HepG2 (cell line): ENCODE data around the gene AP4E1. TPM values are rescaled to one million over a fixed set of nuclear protein-coding genes. Genes with fewer than 3 reads are reported as not detected.

Source experiments
- ARNT2 ChIP-seq: sonication (generic); formaldehyde crosslinking; IDR thresholded peaks from 2 replicates; pipeline ENCODE4 v1.8.0; 2022; ENCODE audit warnings: mild to moderate bottlenecking, low read depth, missing genetic modification reagents, moderate library complexity
- CEBPG ChIP-seq: IDR thresholded peaks from 2 replicates; pipeline ENCODE4 v1.6.1; 2016
- FUBP1 ChIP-seq: sonication (generic); formaldehyde crosslinking; IDR thresholded peaks from 2 replicates; pipeline ENCODE4 v1.5.1; 2020; ENCODE audit warnings: missing genetic modification reagents, mild to moderate bottlenecking, borderline replicate concordance
- HINFP ChIP-seq: sonication (generic); formaldehyde crosslinking; IDR thresholded peaks from 2 replicates; pipeline ENCODE4 v1.4.0; 2020; ENCODE audit warnings: low read depth, mild to moderate bottlenecking, missing genetic modification reagents
- IRF9 ChIP-seq: sonication (generic); formaldehyde crosslinking; IDR thresholded peaks from 2 replicates; pipeline ENCODE4 v1.8.0; 2022; ENCODE audit warnings: missing genetic modification reagents, mild to moderate bottlenecking, borderline replicate concordance
- KDM4B ChIP-seq: sonication (generic); formaldehyde crosslinking; IDR thresholded peaks from 2 replicates; pipeline ENCODE4 v1.4.0; 2020; ENCODE audit warnings: missing genetic modification reagents
- PRMT3 ChIP-seq: sonication (generic); formaldehyde crosslinking; IDR thresholded peaks from 2 replicates; pipeline ENCODE4 v1.8.1; 2022; ENCODE audit warnings: low read depth, mild to moderate bottlenecking, moderate library complexity, missing genetic modification reagents, borderline replicate concordance
- ZKSCAN1 ChIP-seq: fragments of 150-350 bp; IDR thresholded peaks from 2 replicates; pipeline ENCODE4 v1.6.1; 2014; ENCODE audit warnings: low read length
- ZKSCAN8 ChIP-seq: IDR thresholded peaks from 2 replicates; pipeline ENCODE4 v1.6.1; 2016; ENCODE audit warnings: borderline replicate concordance, missing genetic modification reagents, missing compliant biosample characterization
- ZNF609 ChIP-seq: sonication (generic); formaldehyde crosslinking; IDR thresholded peaks from 2 replicates; pipeline ENCODE4 v1.4.0; 2020; ENCODE audit warnings: mild to moderate bottlenecking, missing genetic modification reagents, borderline replicate concordance
- ZNF761 ChIP-seq: sonication (generic); formaldehyde crosslinking; conservative IDR thresholded peaks from 2 replicates; pipeline ENCODE4 v1.4.0; 2020; ENCODE audit warnings: mild to moderate bottlenecking, missing genetic modification reagents
- polyA plus RNA-seq, 8 experiments: library from polyadenylated mRNA; depleted of rRNA in 3 of 8; stranded (reverse) in 7 of 8; unstranded in 1 of 8; fragments of >200 nt; fragmentation: Illumina TruSeq in 4 of 8; extraction: Trizol in 4 of 8; gene quantifications; 2 replicates each; pipeline versions ENCODE4 v1.2.1 to v1.2.3, GENCODE V29; 2011 to 2016; ENCODE audit warnings: low read depth in 4 of 8, missing spikeins in 1 of 8, mixed read lengths in 1 of 8; ENCODE audit not compliant: insufficient read depth in 1 of 8
- total RNA-seq, 5 experiments: library from RNA; depleted of rRNA; stranded (reverse); fragments of >200 nt; fragmentation: Illumina TruSeq; extraction: Trizol; gene quantifications; 2 replicates each; pipeline ENCODE4 v1.2.3, GENCODE V29; 2016; ENCODE audit warnings: low read depth in 1 of 5
- TF ChIP-seq, protein P1 (sequence below): sonication (generic); formaldehyde crosslinking; IDR thresholded peaks from 2 replicates; pipeline ENCODE4 v1.4.0; 2020; ENCODE audit warnings: mild to moderate bottlenecking, missing genetic modification reagents, borderline replicate concordance
- TF ChIP-seq, protein P2 (sequence below): sonication (generic); formaldehyde crosslinking; IDR thresholded peaks from 2 replicates; pipeline ENCODE4 v1.8.0; 2022; ENCODE audit warnings: mild to moderate bottlenecking, missing genetic modification reagents, moderate library complexity

Gene AP4E1
- total and polyA plus RNA-seq, 2 of the 13 experiments (the other 11 are each of a cell fraction or from before 2014, with no cell fraction given) = 2.2 to 7.8 TPM

DNA sequence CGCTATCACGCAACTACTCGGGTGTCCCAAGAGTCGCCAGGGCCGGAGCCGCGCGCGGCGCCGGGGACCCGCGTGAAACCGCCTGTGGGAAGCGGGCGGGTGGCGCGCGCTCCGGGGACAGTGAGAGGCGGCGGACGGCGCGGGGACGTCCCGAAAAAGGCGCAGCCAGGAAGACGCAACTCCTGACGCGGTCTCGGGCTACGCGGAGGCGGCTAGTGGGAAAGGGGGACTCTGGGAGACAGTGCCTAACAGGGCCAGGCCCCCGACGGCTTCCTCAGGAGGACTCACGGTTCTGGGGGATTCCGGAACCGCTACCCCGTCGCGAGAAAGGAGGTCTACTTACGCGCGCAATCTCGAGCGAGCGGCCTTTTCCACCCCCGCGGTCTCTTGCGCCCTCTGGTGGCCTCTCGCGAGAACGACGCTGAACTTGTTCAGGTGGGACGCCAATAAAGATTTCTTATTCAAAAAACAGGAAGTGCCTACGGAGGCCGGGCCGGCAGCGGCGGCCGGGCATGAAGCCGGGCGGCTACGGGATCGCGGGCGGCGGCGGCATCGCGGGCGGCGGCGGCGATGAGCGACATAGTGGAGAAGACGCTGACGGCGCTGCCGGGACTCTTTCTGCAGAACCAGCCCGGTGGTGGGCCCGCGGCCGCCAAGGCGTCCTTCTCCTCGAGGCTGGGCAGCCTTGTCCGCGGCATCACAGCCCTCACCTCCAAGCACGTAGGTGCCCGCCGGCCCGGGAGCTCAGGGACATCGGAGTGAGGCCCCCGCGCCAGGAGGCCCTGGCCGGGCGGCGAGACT lies at the start of gene AP4E1 (continued):
- TF ChIP-seq ZNF609 (CRISPR knock-in tag) = no peak
- peak; percentile 83; the same call in 1 of the 2 replicates for TF ChIP-seq KDM4B (CRISPR knock-in tag)
- peak; percentile 6; the same call in 1 of the 2 replicates for TF ChIP-seq CEBPG (CRISPR knock-in tag)
- TF ChIP-seq ZKSCAN8 (CRISPR knock-in tag) = no peak
- TF ChIP-seq FUBP1 (CRISPR knock-in tag) = no peak
- TF ChIP-seq PRMT3 = no peak
- 0 out of 2 replicates have a peak, but pooled peaks have one; percentile 50 for TF ChIP-seq ZNF761 (CRISPR knock-in tag)
- TF ChIP-seq, protein P1, sequence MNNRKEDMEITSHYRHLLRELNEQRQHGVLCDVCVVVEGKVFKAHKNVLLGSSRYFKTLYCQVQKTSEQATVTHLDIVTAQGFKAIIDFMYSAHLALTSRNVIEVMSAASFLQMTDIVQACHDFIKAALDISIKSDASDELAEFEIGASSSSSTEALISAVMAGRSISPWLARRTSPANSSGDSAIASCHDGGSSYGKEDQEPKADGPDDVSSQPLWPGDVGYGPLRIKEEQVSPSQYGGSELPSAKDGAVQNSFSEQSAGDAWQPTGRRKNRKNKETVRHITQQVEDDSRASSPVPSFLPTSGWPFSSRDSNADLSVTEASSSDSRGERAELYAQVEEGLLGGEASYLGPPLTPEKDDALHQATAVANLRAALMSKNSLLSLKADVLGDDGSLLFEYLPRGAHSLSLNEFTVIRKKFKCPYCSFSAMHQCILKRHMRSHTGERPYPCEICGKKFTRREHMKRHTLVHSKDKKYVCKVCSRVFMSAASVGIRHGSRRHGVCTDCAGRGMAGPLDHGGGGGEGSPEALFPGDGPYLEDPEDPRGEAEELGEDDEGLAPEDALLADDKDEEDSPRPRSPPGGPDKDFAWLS (CRISPR knock-in tag) = no peak
- TF ChIP-seq ZKSCAN1 = peak; percentile 85
- peak; percentile 73; the same call in 1 of the 2 replicates for TF ChIP-seq IRF9 (CRISPR knock-in tag)
- peak; percentile 69; the same call in 1 of the 2 replicates for TF ChIP-seq HINFP
- TF ChIP-seq ARNT2 (CRISPR knock-in tag) = peak; percentile 78; the same call in 1 of the 2 replicates
- TF ChIP-seq, protein P2, sequence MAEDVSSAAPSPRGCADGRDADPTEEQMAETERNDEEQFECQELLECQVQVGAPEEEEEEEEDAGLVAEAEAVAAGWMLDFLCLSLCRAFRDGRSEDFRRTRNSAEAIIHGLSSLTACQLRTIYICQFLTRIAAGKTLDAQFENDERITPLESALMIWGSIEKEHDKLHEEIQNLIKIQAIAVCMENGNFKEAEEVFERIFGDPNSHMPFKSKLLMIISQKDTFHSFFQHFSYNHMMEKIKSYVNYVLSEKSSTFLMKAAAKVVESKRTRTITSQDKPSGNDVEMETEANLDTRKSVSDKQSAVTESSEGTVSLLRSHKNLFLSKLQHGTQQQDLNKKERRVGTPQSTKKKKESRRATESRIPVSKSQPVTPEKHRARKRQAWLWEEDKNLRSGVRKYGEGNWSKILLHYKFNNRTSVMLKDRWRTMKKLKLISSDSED (CRISPR knock-in tag) = no peak
